Gastrocnemius medialis (tissue), 4 donors: ENCODE data around the gene PPP2R2C. TPM values are rescaled to one million over a fixed set of nuclear protein-coding genes. Genes with fewer than 3 reads are reported as not detected.

Experiments
- ATAC-seq, 2 donors: fragments of 150-250 bp; one replicate each; pipeline ENCODE4 v1.9.1; 2016
- DNase-seq, 2 donors: peaks; one replicate each; pipeline ENCODE4 v3.0.0-alpha.2; 2019
- H3K27ac ChIP-seq, 4 donors: fragments of 200-600 bp; sonication (generic); 1 replicate in 1 of 4; 2 replicates in 3 of 4; pipeline ENCODE4 v1.5.1; 2016 to 2018; ENCODE audit warnings: mild to moderate bottlenecking in 2 of 4, moderate library complexity in 1 of 4
- H3K27me3 ChIP-seq, 3 donors: fragments of 200-600 bp; sonication (generic) in 2 of 3; 1 replicate in 1 of 3; 2 replicates in 2 of 3; pipeline versions ENCODE4 v1.5.1 to v1.6.0; 2016 to 2019; ENCODE audit warnings: mild to moderate bottlenecking in 1 of 3, moderate library complexity in 1 of 3
- H3K36me3 ChIP-seq, 2 donors: fragments of 200-600 bp; sonication (generic) in 1 of 2; one replicate each; pipeline ENCODE4 v1.5.1; 2017 to 2018
- H3K4me1 ChIP-seq, 2 donors: fragments of 200-600 bp; sonication (generic) in 1 of 2; one replicate each; pipeline ENCODE4 v1.5.1; 2016 to 2017; ENCODE audit warnings: mild to moderate bottlenecking in 2 of 2
- H3K4me3 ChIP-seq, 4 donors: fragments of 200-600 bp; sonication (generic) in 3 of 4; 1 replicate in 1 of 4; 2 replicates in 3 of 4; pipeline ENCODE4 v1.5.1; 2016 to 2019; ENCODE audit warnings: mild to moderate bottlenecking in 2 of 4
- H3K9me3 ChIP-seq, 3 donors: fragments of 200-600 bp; sonication (generic) in 2 of 3; 1 replicate in 1 of 3; 2 replicates in 2 of 3; pipeline ENCODE4 v1.5.1; 2016 to 2019
- POLR2A ChIP-seq, 2 donors: fragments of 450-650 bp; IDR thresholded peaks; one replicate each; pipeline ENCODE4 v1.6.1; 2017; ENCODE audit warnings: antibody characterized with exemption in 2 of 2, mild to moderate bottlenecking in 2 of 2, moderate library complexity in 2 of 2
- in situ Hi-C, 4 donors: fragments of 200-750 bp; cut with MboI; loops; one replicate each; pipeline versions ENCODE4 v1.15.0 to v1.8.0; 2017; ENCODE audit warnings: low sequenced_read_pairs in 4 of 4
- intact Hi-C: fragments of 100-400 bp; cut with DNase I; formaldehyde crosslinking; loops from one replicate; pipeline ENCODE4 v1.15.1; 2023; ENCODE audit warnings: low total_unique reads
- total RNA-seq, 4 donors: library from RNA; depleted of rRNA; stranded (reverse); fragments of >200 nt; gene quantifications; one replicate each; pipeline versions ENCODE4 v1.1.0 to v1.2.3, GENCODE V29; 2016
- TF ChIP-seq, protein P1 (sequence below), 5 experiments: fragments of 450-650 bp in 3 of 5; fragments of 200-600 bp in 2 of 5; sonication (generic) in 2 of 5; IDR thresholded peaks in 4 of 5; conservative IDR thresholded peaks in 1 of 5; 1 replicate in 4 of 5; 2 replicates in 1 of 5; pipeline ENCODE4 v1.5.1; 2016 to 2019; ENCODE audit warnings: antibody characterized with exemption in 5 of 5, mild to moderate bottlenecking in 3 of 5, moderate library complexity in 3 of 5

PPP2R2C gene
- total RNA-seq, 4 donors from 2014 or later = 0.44 to 2.7 (median 0.62) TPM

- no peak for ATAC-seq
- H3K27ac ChIP-seq = no peak overlapping the region
- TF ChIP-seq POLR2A (IDR thresholded peaks at IDR 0.05) = no peak
- TF ChIP-seq, protein P1, sequence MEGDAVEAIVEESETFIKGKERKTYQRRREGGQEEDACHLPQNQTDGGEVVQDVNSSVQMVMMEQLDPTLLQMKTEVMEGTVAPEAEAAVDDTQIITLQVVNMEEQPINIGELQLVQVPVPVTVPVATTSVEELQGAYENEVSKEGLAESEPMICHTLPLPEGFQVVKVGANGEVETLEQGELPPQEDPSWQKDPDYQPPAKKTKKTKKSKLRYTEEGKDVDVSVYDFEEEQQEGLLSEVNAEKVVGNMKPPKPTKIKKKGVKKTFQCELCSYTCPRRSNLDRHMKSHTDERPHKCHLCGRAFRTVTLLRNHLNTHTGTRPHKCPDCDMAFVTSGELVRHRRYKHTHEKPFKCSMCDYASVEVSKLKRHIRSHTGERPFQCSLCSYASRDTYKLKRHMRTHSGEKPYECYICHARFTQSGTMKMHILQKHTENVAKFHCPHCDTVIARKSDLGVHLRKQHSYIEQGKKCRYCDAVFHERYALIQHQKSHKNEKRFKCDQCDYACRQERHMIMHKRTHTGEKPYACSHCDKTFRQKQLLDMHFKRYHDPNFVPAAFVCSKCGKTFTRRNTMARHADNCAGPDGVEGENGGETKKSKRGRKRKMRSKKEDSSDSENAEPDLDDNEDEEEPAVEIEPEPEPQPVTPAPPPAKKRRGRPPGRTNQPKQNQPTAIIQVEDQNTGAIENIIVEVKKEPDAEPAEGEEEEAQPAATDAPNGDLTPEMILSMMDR (IDR thresholded peaks at IDR 0.05 in 4 of 5, conservative IDR thresholded peaks at IDR 0.05 in 1 of 5) = no peak
- DNase-seq = no peak
- H3K4me1 ChIP-seq = no peaks in the 10 kb centered on the region
- no peaks in the 10 kb centered on the region for H3K27me3 ChIP-seq
- no peaks in the 10 kb centered on the region for H3K9me3 ChIP-seq
- no peak overlapping the region for H3K4me3 ChIP-seq
- intact Hi-C loops (no loop called here), in situ Hi-C loops (no loop called here)
- peaks cover 0 to 55% of the 10 kb centered on the region in 2 donors for H3K36me3 ChIP-seq
Measured at GRCh38 chr4:6292376-6293096, 179.9 kb downstream of the PPP2R2C start.

GRCh38 chr4:6291784-6292297, 180.6 kb downstream of the PPP2R2C start:
- no peaks in the 10 kb centered on the region for H3K9me3 ChIP-seq
- H3K4me3 ChIP-seq = no peak overlapping the region
- peaks cover 0 to 61% of the 10 kb centered on the region in 2 donors for H3K36me3 ChIP-seq
- no peaks in the 10 kb centered on the region for H3K27me3 ChIP-seq
- no peak overlapping the region for H3K27ac ChIP-seq
- no peak for ATAC-seq
- no peaks in the 10 kb centered on the region for H3K4me1 ChIP-seq
- in situ Hi-C loops = no loop called here
- DNase-seq = no peak
- intact Hi-C loops = no loop called here
- TF ChIP-seq POLR2A (IDR thresholded peaks at IDR 0.05) = no peak
- TF ChIP-seq, protein P1 (IDR thresholded peaks at IDR 0.05 in 4 of 5, conservative IDR thresholded peaks at IDR 0.05 in 1 of 5) = no peak

GRCh38 chr4:6290769-6291547, 181.5 kb downstream of the PPP2R2C start:
- no peaks in the 10 kb centered on the region for H3K9me3 ChIP-seq
- H3K36me3 ChIP-seq = peaks cover 0 to 61% of the 10 kb centered on the region in 2 donors
- ATAC-seq (no peak), DNase-seq (no peak)
- in situ Hi-C loops (no loop called here), intact Hi-C loops (no loop called here)
- H3K4me3 ChIP-seq = no peak overlapping the region
- no peaks in the 10 kb centered on the region for H3K27me3 ChIP-seq
- no peak overlapping the region for H3K27ac ChIP-seq
- TF ChIP-seq POLR2A (IDR thresholded peaks at IDR 0.05) = no peak
- TF ChIP-seq, protein P1 (IDR thresholded peaks at IDR 0.05 in 4 of 5, conservative IDR thresholded peaks at IDR 0.05 in 1 of 5) = no peak
- H3K4me1 ChIP-seq = no peaks in the 10 kb centered on the region

- in situ Hi-C loops (no loop called here), intact Hi-C loops (no loop called here)
- TF ChIP-seq POLR2A (IDR thresholded peaks at IDR 0.05) = no peak
- TF ChIP-seq, protein P1 (IDR thresholded peaks at IDR 0.05 in 4 of 5, conservative IDR thresholded peaks at IDR 0.05 in 1 of 5) = no peak
- H3K9me3 ChIP-seq = no peaks in the 10 kb centered on the region
- ATAC-seq = no peak
- no peaks in the 10 kb centered on the region for H3K27me3 ChIP-seq
- H3K4me1 ChIP-seq = no peaks in the 10 kb centered on the region
- peaks cover 0 to 57% of the 10 kb centered on the region in 2 donors for H3K36me3 ChIP-seq
- DNase-seq = no peak
- H3K4me3 ChIP-seq = no peak overlapping the region
- H3K27ac ChIP-seq = no peak overlapping the region
Measured at GRCh38 chr4:6290256-6290655, 182.2 kb downstream of the PPP2R2C start.
